ENCODE results near the gene ZMIZ1.

The ZMIZ1 gene

DNA sequence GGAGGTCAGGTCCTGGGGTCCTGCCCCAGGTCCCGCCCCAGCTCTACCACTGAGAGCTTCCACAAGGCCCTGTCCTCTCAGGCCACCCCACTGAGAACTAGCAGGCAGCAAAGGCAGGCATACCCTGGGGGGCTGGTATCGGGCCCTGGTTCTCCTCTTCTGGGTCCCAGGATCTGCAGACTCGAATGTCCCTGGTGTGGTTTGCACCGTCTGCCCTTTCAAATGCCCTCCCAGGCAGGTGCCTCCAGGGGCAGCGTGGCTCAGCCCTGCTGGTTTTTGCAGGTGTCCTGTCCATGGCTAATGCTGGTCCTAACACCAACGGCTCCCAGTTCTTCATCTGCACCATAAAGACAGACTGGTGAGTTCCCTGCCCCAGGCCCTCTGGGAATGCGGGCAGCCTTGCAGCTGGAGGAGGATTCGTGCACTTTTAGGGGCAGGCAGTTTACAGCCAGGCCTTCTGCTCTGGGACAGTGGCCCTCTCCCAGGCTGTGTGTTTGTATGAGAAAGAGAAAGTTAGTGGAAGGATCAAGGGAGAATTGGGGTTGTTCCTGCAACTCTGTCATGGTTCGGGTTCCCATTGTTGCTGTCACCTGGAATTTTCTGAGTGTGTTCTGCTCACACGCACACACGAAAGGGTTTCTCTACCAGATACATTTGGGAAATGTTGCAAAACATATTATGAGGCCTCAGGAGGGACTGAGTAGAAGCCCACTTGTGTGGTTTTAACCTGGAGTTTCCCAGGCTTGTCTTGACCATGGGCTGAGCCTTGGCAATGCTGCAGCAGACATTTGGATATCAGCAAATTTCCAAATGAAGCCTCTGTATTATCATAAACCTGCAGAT is 283.5 kb downstream of the ZMIZ1 start:
- Histone ChIP-seq H3K36me3 (ENCODE audit: control insufficient read depth, insufficient read depth, low read length) (peaks cover 49% of the 10 kb centered on the region), H3K27me3 (replicated peaks; ENCODE audit: control insufficient read depth, insufficient read depth, low read length) (no peaks in the 10 kb centered on the region), H3K4me3 (replicated peaks; ENCODE audit: low read depth, low read length) (no peak overlapping the region)
- TF ChIP-seq, protein P1, sequence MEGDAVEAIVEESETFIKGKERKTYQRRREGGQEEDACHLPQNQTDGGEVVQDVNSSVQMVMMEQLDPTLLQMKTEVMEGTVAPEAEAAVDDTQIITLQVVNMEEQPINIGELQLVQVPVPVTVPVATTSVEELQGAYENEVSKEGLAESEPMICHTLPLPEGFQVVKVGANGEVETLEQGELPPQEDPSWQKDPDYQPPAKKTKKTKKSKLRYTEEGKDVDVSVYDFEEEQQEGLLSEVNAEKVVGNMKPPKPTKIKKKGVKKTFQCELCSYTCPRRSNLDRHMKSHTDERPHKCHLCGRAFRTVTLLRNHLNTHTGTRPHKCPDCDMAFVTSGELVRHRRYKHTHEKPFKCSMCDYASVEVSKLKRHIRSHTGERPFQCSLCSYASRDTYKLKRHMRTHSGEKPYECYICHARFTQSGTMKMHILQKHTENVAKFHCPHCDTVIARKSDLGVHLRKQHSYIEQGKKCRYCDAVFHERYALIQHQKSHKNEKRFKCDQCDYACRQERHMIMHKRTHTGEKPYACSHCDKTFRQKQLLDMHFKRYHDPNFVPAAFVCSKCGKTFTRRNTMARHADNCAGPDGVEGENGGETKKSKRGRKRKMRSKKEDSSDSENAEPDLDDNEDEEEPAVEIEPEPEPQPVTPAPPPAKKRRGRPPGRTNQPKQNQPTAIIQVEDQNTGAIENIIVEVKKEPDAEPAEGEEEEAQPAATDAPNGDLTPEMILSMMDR (IDR thresholded peaks at IDR 0.05; ENCODE audit: insufficient read depth, low read length, poor library complexity, severe bottlenecking) = no peak
- no peak for DNase-seq (ENCODE audit: extremely low read depth, insufficient read length)

DNA sequence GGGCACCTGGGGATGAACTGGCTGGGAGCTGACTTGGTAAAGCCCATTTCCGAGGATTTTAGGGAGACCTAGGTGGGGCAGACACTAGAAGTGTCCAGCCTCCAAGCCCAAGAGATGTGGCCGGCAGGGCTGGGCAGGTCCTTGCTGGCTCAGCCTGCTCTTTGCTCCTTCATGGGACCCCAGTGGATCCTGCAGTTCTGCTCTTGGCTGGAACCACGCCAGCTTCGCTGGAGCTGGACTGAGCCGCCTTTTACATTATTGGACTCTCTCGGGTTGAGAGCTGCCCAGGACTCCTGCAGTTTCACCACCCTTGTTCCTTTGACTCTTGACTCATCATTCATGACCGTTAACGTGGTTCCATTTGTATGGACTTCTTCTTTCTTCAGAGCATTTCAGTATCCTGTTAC is 284.2 kb downstream of the ZMIZ1 start:
- H3K36me3 ChIP-seq (ENCODE audit: control insufficient read depth, insufficient read depth, low read length) = peaks cover 49% of the 10 kb centered on the region
- DNase-seq (ENCODE audit: extremely low read depth, insufficient read length) = no peak
- TF ChIP-seq, protein P1 (IDR thresholded peaks at IDR 0.05; ENCODE audit: insufficient read depth, low read length, poor library complexity, severe bottlenecking) = no peak
- no peak overlapping the region for H3K4me3 ChIP-seq (replicated peaks; ENCODE audit: low read depth, low read length)
- no peaks in the 10 kb centered on the region for H3K27me3 ChIP-seq (replicated peaks; ENCODE audit: control insufficient read depth, insufficient read depth, low read length)

DNA sequence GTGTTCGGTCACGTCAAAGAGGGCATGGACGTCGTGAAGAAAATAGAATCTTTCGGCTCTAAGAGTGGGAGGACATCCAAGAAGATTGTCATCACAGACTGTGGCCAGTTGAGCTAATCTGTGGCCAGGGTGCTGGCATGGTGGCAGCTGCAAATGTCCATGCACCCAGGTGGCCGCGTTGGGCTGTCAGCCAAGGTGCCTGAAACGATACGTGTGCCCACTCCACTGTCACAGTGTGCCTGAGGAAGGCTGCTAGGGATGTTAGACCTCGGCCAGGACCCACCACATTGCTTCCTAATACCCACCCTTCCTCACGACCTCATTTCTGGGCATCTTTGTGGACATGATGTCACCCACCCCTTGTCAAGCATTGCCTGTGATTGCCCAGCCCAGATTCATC is 285.0 kb downstream of the ZMIZ1 start:
- DNase-seq (ENCODE audit: extremely low read depth, insufficient read length) = no peak
- Histone ChIP-seq H3K4me3 (replicated peaks; ENCODE audit: low read depth, low read length) (no peak overlapping the region), H3K36me3 (ENCODE audit: control insufficient read depth, insufficient read depth, low read length) (peaks cover 49% of the 10 kb centered on the region), H3K27me3 (replicated peaks; ENCODE audit: control insufficient read depth, insufficient read depth, low read length) (no peaks in the 10 kb centered on the region)
- TF ChIP-seq, protein P1 (IDR thresholded peaks at IDR 0.05; ENCODE audit: insufficient read depth, low read length, poor library complexity, severe bottlenecking) = no peak

DNA sequence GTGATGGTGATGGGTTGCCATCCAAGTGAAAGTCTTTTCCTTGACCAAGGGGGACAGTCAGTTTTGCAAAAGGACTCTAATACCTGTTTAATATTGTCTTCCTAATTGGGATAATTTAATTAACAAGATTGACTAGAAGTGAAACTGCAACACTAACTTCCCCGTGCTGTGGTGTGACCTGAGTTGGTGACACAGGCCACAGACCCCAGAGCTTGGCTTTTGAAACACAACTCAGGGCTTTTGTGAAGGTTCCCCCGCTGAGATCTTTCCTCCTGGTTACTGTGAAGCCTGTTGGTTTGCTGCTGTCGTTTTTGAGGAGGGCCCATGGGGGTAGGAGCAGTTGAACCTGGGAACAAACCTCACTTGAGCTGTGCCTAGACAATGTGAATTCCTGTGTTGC is 285.4 kb downstream of the ZMIZ1 start:
- TF ChIP-seq, protein P1 (IDR thresholded peaks at IDR 0.05; ENCODE audit: insufficient read depth, low read length, poor library complexity, severe bottlenecking) = no peak
- Histone ChIP-seq H3K4me3 (replicated peaks; ENCODE audit: low read depth, low read length) (no peak overlapping the region), H3K36me3 (ENCODE audit: control insufficient read depth, insufficient read depth, low read length) (peaks cover 46% of the 10 kb centered on the region), H3K27me3 (replicated peaks; ENCODE audit: control insufficient read depth, insufficient read depth, low read length) (no peaks in the 10 kb centered on the region)
- DNase-seq (ENCODE audit: extremely low read depth, insufficient read length) = no peak

DNA sequence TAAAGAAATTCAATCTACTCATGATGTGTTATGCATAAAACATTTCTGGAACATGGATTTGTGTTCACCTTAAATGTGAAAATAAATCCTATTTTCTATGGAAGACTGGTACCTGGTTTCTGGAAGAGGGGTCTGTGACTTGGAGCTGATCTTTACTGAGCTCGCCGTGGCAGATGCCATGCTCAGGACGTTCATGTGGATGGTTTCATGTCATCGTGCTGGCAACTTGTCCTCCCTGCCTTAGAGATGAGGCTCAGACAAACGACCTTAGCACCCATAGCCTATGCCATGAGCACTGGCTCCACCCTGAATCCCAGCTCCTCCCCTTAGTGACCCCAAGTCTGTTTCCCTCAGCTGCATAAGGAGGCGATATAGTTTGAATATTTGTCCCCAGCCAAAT is 285.8 kb downstream of the ZMIZ1 start:
- no peaks in the 10 kb centered on the region for H3K27me3 ChIP-seq (replicated peaks; ENCODE audit: control insufficient read depth, insufficient read depth, low read length)
- DNase-seq (ENCODE audit: extremely low read depth, insufficient read length) = no peak
- no peak overlapping the region for H3K4me3 ChIP-seq (replicated peaks; ENCODE audit: low read depth, low read length)
- H3K36me3 ChIP-seq (ENCODE audit: control insufficient read depth, insufficient read depth, low read length) = peaks cover 43% of the 10 kb centered on the region
- TF ChIP-seq, protein P1 (IDR thresholded peaks at IDR 0.05; ENCODE audit: insufficient read depth, low read length, poor library complexity, severe bottlenecking) = no peak
